HCT116 (cell line): ENCODE results near the gene SDCBP2. TPM values are rescaled to one million over a fixed set of nuclear protein-coding genes. Genes with fewer than 3 reads are reported as not detected.

Experiments used
- ATAC-seq: fragments of 200-7000 bp; cut with Tn5 transposase; 2 replicates; pipeline ENCODE4 v1.9.1; 2020; ENCODE audit warnings: mild to moderate bottlenecking, moderate library complexity
- BruUV-seq: library from RNA; stranded (reverse); fragments of 400-500 nt; replicated peaks from 2 replicates; lab custom pipeline; 2021; lab: Mats Ljungman, UMichigan
- CTCF ChIA-PET: fragments of 300-600 bp; sonication (Branson Sonifier 250); formaldehyde crosslinking; loops from one replicate; lab custom pipeline; 2021; ENCODE audit warnings: antibody characterized with exemption; lab: Charles Lee
- POLR2A ChIA-PET: fragments of 300-600, 350-600 bp; sonication (Branson Sonifier 250); formaldehyde crosslinking; loops from one replicate; lab custom pipeline; 2021; ENCODE audit warnings: antibody characterized with exemption; lab: Charles Lee
- RAD21 ChIA-PET, 2 experiments: fragments of 300-600 bp; sonication (Branson Sonifier 250); formaldehyde crosslinking; loops; one replicate each; lab custom pipeline; 2023; ENCODE audit warnings: low total read pairs in 2 of 2; ENCODE audit not compliant: uncharacterized antibody in 2 of 2, unreplicated experiment in 2 of 2, low non-redundant PET in 1 of 2; lab: Charles Lee
- DNase-seq: peaks from one replicate; pipeline ENCODE4 v3.0.0-alpha.2; 2010; ENCODE audit warnings: low read depth, low spot score
- H2AFZ ChIP-seq: fragments of 200-600 bp; shearing (Covaris generic), sonication (generic); 2 replicates; pipeline ENCODE4 v1.6.1; 2017; ENCODE audit warnings: low read depth, mixed run types, mixed read lengths, antibody characterized with exemption, low read length; ENCODE audit not compliant: poor library complexity, severe bottlenecking
- H3K27ac ChIP-seq: 2 replicates; pipeline ENCODE4 v1.5.1; 2012; ENCODE audit warnings: low read depth, low read length
- H3K27me3 ChIP-seq: fragments of 200-600 bp; sonication (generic); 2 replicates; pipeline ENCODE4 v1.6.1; 2016; ENCODE audit warnings: mixed run types, low read length, mixed read lengths; ENCODE audit not compliant: insufficient read depth
- H3K36me3 ChIP-seq, 2 experiments: fragments of 200-500 bp in 1 of 2; fragments of 200-600 bp in 1 of 2; sonication (Bioruptor generic) in 1 of 2; sonication (generic) in 1 of 2; 2 replicates each; pipeline versions ENCODE4 v1.5.1 to v1.6.1; 2014 to 2016; ENCODE audit warnings: low read length in 2 of 2, inconsistent platforms in 1 of 2, mixed read lengths in 1 of 2, mixed run types in 1 of 2; ENCODE audit not compliant: insufficient read depth in 2 of 2, control insufficient read depth in 1 of 2
- H3K4me1 ChIP-seq, 2 experiments: fragments of 200-600 bp in 1 of 2; sonication (generic) in 1 of 2; 2 replicates each; pipeline versions ENCODE4 v1.5.1 to v1.6.1; 2012 to 2017; ENCODE audit warnings: low read length in 2 of 2, inconsistent platforms in 1 of 2, mild to moderate bottlenecking in 1 of 2, mixed read lengths in 1 of 2, mixed run types in 1 of 2, moderate library complexity in 1 of 2; ENCODE audit not compliant: insufficient read depth in 2 of 2, control insufficient read depth in 1 of 2
- H3K4me2 ChIP-seq: fragments of 200-600 bp; sonication (generic); 2 replicates; pipeline ENCODE4 v1.6.1; 2017; ENCODE audit warnings: mixed run types, low read length, mixed read lengths
- H3K4me3 ChIP-seq, 2 experiments: fragments of 200-600 bp in 1 of 2; sonication (generic) in 1 of 2; replicated peaks in 1 of 2; 2 replicates each; pipeline ENCODE4 v1.5.1; 2011 to 2016; ENCODE audit warnings: low read length in 2 of 2, control low read depth in 1 of 2, low read depth in 1 of 2, mild to moderate bottlenecking in 1 of 2, mixed read lengths in 1 of 2, mixed run types in 1 of 2
- H3K79me2 ChIP-seq: fragments of 200-600 bp; sonication (generic); 2 replicates; pipeline ENCODE4 v1.6.1; 2017; ENCODE audit warnings: mild to moderate bottlenecking, mixed run types, low read length, moderate library complexity, mixed read lengths; ENCODE audit not compliant: insufficient read depth
- H3K9ac ChIP-seq: fragments of 200-600 bp; sonication (generic); 2 replicates; pipeline ENCODE4 v1.6.1; 2016; ENCODE audit warnings: low read length, mixed read lengths
- H3K9me2 ChIP-seq: fragments of 200-600 bp; sonication (generic), shearing (Covaris generic); 2 replicates; pipeline ENCODE4 v1.6.1; 2017; ENCODE audit warnings: mixed run types, mild to moderate bottlenecking, moderate library complexity; ENCODE audit not compliant: insufficient read depth
- H3K9me3 ChIP-seq, 2 experiments: fragments of 200-500 bp in 1 of 2; fragments of 200-600 bp in 1 of 2; sonication (Bioruptor generic) in 1 of 2; sonication (generic) in 1 of 2; 2 replicates each; pipeline ENCODE4 v1.6.1; 2014 to 2017; ENCODE audit warnings: low read length in 2 of 2, mixed read lengths in 2 of 2, inconsistent platforms in 1 of 2, low read depth in 1 of 2, mild to moderate bottlenecking in 1 of 2, mixed run types in 1 of 2, moderate library complexity in 1 of 2; ENCODE audit not compliant: control insufficient read depth in 1 of 2, insufficient read depth in 1 of 2
- H4K20me1 ChIP-seq: fragments of 200-600 bp; sonication (generic), shearing (Covaris generic); 2 replicates; pipeline ENCODE4 v1.6.1; 2017; ENCODE audit warnings: mixed run types, mild to moderate bottlenecking, moderate library complexity; ENCODE audit not compliant: insufficient read depth
- CBX3 ChIP-seq: IDR thresholded peaks from 2 replicates; pipeline ENCODE4 v1.6.1; 2012; ENCODE audit warnings: low read depth
- JUND ChIP-seq: IDR thresholded peaks from 2 replicates; pipeline ENCODE4 v1.6.1; 2012
- POLR2A ChIP-seq: IDR thresholded peaks from 2 replicates; pipeline ENCODE4 v1.7.0; 2011; ENCODE audit warnings: borderline replicate concordance; ENCODE audit not compliant: insufficient read depth, insufficient read length; ENCODE audit errors: extremely low read depth
- RAD21 ChIP-seq: IDR thresholded peaks from 2 replicates; pipeline ENCODE4 v1.6.1; 2012; ENCODE audit warnings: low read depth, mild to moderate bottlenecking
- intact Hi-C: fragments of 100-400 bp; cut with micrococcal nuclease; formaldehyde crosslinking; loops from 2 replicates; pipeline ENCODE4 v1.10.0; 2022
- total RNA-seq: library from RNA; stranded (reverse); gene quantifications from one replicate; pipeline ENCODE4 v1.2.1, GENCODE V29; 2021; ENCODE audit not compliant: unreplicated experiment

The SDCBP2 gene
- total RNA-seq, 1 experiment from 2014 or later = 3.4 TPM

DNA sequence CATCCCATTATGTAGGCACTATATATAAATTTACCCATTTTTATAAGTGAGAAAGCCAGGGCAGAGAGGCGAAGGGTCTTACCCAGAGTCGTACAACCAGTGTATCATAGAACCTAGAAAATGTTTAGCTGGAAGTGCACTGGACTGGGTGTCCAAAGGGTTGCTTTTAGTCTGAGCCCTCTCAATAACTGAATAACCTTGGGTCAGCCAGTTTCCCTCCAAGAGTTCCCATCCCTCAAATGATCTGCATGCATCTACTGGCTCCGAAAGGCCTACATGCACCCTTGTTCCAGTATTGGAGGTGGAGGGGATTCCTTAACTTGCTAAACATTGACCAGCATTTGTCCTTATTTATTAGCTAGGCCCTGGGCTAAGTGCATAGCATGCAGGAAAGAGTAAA is 59.1 kb downstream of the SDCBP2 start:
- Histone ChIP-seq H3K27me3 (no peaks in the 10 kb centered on the region), H3K9me2 (no peaks in the 10 kb centered on the region), H3K27ac (no peak overlapping the region), H3K79me2 (no peaks in the 10 kb centered on the region), H2AFZ (no peak overlapping the region), H3K36me3 (no peaks in the 10 kb centered on the region), H3K9ac (no peak overlapping the region), H3K9me3 (no peaks in the 10 kb centered on the region), H3K4me1 (peaks cover 6 to 19% of the 10 kb centered on the region in 2 experiments; a peak in 3 of 4 replicates), H3K4me3 (no peak overlapping the region), H4K20me1 (no peaks in the 10 kb centered on the region), H3K4me2 (no peak overlapping the region)
- DNase-seq (no peak), ATAC-seq (no peak)
- CTCF ChIA-PET = no interaction called here
- BruUV-seq = no TSS peak
- intact Hi-C loops = no loop called here
- POLR2A ChIA-PET = no interaction called here
- RAD21 ChIA-PET = no interaction called here
- no peak for TF ChIP-seq POLR2A
- TF ChIP-seq JUND = no peak

DNA sequence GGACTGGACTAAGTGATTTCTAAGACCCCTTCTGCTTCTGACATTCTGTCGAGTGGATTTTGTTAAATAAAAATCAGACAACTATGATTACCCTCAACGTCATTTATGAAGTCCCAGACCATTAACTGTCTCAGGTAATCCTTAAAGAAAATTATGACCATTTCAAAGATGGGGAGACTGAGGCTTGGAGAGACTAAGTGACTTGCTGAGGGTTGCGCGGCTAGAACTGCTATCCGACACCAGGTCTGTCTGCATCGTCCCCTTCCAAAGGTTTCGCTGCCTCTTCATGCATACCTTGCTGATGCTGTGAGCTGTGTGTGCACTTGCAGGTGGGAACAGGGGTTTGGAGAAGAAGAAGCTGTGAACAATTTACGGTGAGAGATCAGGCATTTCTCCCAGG is 59.7 kb downstream of the SDCBP2 start:
- no peak for TF ChIP-seq CBX3
- no peak for TF ChIP-seq RAD21
- Histone ChIP-seq H3K27me3 (no peaks in the 10 kb centered on the region), H3K9ac (no peak overlapping the region), H3K79me2 (no peaks in the 10 kb centered on the region), H2AFZ (no peak overlapping the region), H3K9me2 (no peaks in the 10 kb centered on the region), H3K4me3 (no peak overlapping the region), H4K20me1 (no peaks in the 10 kb centered on the region), H3K36me3 (no peaks in the 10 kb centered on the region), H3K4me1 (peaks cover 6 to 21% of the 10 kb centered on the region in 2 experiments; a peak in 3 of 4 replicates), H3K27ac (no peak overlapping the region), H3K9me3 (no peaks in the 10 kb centered on the region), H3K4me2 (no peak overlapping the region)
- no peak for DNase-seq
- ATAC-seq = no peak
- no TSS peak for BruUV-seq
- ChIA-PET RAD21 (no interaction called here), CTCF (no interaction called here), POLR2A (no interaction called here)
- intact Hi-C loops = no loop called here
